Ammon's horn (tissue), 1 donor: ENCODE measurements around the gene DENND4C.
"Not testable (repeated sequence)": the region's sequence is repeated elsewhere in the genome, so short reads cannot be mapped to it uniquely, and the experiment has no call there.

ENCODE experiments used
- DNase-seq: peaks from one replicate; pipeline ENCODE4 v3.0.0-alpha.2; 2016; ENCODE audit warnings: low spot score

DENND4C gene

DNA sequence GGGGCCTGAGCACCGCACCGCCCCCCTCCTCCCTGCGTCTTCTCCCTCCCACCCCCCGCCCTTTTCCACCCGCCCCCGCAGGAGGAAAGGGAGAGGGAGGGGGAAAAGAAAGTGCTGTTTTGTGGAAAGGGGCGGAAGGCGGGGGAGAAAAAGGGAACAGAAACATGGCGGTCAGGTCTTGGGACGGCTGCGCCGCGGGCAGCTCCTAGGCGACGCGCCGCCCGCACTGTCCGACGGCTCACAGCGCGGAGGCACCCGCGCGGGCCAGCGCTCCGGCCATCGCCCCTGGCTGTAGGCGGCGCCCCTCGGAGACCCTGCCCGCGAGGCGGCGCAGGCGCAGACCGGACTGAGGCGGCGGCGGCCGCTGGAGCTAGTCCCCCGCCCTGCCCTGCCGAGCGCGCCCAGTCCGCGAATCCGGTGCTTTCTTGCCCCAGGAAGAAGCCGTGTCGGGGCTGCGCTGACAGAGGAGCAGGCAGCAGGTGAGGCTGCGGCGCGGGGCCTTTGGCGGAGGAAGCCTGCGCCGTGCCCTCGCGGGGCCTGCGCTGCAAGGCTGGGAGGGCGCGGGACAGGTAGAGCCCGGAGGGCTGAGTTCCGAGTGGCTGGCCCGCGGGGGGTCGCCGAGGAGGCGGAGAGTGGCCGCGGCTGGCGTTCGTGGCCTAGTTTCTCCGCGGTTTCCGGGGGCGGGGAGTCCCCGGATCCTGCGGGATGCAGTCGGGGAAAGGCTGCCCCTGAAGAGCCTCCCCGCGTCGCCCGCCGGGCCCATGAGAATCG, at the start of gene DENND4C:
TSS of gene DENND4C (plus strand) at position 339 of the 771 bp plus-strand sequence. CDS start 45,482 bp downstream, outside the sequence.
- DNase-seq: peak; percentile 89

DNA sequence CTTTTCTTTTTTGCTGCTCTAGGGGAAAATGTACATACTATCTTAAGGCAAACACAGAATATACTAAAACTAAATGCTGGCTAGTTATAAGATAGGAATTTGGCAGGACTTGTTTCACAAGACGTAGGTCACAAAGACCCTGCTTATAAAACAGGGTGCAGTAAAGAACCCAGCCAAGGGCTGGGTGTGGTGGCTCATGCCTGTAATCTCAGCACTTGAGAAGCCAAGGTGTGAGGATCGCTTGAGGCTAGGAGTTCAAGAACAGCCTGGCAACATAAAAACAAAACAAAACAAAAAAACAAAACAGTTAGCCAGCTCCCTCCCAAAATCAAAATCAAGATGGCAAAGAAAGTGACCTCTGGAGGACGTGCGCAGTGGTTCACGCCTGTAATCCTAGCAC, 49.5 kb upstream of the DENND4C start:
- no peak for DNase-seq

DNA sequence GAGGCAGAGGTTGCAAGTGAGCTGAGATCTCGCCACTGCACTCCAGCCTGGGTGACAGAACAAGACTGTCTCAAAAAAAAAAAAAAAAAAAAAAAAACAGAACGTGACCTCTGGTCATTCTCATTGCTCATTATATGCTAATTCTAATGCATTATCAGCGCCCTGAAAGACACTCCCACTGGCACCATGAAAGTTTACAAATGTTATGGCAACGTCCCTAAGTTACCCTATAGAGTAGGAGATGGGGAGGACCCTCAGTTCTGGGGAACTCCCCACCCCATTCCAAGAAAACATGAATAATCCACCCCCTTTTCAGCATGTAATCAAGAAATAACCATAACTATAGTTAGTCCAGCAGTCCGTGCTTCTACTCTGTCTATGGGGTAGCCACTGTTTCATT, 48.9 kb upstream of the DENND4C start:
- no peak for DNase-seq

DNA sequence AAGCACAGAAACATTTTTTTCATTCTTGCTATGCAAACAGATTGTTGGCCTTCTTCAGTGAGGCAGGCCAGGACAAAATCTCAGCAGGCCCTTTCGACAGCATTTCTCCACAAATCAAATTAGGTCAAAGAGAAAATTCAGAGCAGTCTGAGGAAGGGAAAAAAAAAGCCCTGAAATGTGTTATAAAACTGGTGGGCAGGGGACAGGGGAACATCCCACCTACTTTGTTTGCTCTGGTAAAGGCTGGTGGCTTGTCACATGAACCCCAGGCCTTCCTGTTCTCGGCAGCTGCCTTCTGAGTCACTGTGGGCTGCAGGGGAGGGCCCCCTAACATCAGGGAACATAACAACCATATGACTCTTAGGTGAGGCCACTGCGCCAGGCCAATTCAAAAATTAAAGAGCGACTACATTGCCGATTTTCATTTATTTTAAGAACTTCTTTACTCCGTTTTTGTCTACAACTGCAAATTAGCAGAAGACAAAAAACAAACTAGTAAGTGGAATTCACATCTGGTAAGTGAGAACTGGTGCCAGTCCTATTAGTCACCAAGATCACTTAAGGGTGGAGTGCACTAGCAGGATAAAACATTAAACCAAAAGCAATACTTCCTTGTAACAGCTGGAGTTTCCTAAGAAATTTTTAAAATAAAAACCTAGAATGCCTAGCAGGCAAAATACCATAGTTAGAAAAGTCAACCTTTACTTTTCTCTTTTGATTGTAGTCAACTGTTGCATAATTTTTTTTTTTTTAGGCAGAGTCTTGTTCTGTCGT, 46.2 kb upstream of the DENND4C start:
- peak; percentile 70 for DNase-seq

DNA sequence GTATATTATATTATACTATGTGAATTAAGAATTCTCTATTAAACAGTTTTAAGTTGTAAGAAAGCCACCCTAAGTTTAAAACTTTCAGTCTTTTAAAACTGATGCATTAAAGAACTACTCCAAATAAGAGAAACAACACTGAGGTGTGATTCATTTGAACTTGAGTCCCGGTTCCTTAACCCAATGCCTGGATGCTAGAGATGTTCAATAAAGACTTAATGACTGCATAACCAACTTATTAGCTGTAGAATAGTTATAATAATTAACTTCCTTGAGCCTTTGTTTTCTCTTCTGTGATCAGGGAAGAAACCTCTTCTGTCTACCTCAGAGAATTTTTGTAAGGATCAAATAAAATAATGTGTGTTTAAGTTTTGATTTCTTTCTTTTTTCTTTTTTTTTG, 45.3 kb upstream of the DENND4C start:
- DNase-seq: no peak

DNA sequence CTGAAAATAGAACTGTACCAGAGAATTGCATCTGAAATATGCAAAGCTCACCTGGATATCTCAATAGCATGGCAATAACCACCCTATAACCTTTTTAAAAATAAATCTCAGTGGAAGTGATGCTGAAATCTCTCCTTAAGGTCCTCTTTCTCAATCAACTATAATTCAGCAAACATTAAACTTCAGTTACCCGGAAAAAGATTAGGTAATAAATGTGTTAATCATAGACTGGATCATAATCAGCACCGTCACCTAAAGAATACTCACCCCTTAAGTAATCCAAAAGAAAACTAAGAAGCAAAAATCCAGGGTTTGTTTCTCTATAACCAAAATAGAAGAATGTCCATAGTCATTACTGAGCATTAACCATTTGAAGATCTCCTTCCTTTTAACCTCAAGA, 44.3 kb upstream of the DENND4C start:
- no peak for DNase-seq

DNA sequence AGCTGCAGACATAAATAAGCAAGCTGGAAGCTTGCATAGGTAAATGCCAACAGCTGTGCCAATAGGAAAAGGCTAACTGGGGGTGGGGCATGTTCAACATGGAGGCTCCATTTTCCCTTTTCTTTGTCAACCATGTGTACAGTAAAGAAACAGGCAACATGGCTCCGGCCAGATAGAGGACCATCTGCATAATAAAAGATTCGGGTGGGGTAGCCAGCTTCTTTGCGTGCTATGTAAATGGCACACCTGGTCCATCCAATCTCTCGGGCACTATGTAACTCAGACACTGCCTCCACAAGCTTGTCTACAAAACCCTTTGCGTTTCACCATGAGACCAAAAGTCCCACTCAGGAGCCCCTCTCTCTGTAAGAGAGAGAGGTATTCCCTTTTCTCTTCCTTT, 41.7 kb upstream of the DENND4C start:
- DNase-seq: no peak

DNA sequence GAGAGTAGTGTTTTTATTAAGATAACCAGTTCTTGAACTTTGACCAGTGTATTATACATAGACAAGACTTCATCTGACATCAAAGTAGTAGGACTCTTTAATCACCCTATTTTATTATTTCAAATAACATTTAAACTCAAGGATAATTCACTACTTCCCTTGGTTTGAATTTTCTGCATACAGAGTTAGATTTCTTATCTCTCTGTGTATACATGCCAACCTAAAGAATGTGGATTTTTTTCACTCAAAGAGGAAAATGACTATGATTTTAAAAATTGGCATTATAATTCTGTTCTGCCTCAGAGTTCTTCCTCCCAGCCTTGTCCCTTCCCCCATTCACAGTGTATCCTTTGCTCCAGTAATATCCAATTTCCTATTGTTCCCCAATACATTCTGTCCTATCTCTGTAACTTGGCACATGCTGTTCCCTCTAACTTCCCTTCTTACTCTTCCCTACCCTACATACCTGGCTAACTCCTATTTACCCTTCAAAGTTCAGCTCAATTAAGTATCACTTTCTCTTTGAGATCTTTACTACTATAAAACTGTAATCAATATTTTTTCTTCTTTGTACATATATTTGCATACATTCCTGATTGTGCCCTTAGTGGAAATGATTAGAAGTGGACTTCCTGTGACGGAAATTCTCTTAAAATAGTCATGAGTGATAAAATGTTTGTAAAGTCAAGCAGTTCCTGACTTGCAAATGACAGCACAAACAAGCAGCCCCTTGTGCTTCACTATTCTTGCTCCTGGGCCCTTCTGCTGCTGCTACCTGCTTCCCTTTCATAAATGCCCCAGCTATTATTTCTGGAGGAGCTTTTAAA, 38.1 kb upstream of the DENND4C start:
- no peak for DNase-seq

DNA sequence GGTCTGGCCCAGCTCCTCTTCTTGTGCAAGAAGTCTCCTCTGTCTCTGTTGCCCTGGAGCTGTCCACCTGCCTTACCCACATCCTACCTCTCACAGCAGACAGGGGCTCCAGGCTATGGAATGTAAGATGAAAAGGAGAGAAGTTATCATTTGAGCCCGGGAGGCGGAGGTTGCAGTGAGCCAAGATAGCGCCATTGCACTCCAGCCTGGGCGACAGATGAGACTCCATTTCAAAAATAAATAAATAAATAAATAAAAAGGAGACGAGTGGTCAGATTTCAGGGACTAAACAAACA, 37.5 kb upstream of the DENND4C start:
- DNase-seq: no peak

DNA sequence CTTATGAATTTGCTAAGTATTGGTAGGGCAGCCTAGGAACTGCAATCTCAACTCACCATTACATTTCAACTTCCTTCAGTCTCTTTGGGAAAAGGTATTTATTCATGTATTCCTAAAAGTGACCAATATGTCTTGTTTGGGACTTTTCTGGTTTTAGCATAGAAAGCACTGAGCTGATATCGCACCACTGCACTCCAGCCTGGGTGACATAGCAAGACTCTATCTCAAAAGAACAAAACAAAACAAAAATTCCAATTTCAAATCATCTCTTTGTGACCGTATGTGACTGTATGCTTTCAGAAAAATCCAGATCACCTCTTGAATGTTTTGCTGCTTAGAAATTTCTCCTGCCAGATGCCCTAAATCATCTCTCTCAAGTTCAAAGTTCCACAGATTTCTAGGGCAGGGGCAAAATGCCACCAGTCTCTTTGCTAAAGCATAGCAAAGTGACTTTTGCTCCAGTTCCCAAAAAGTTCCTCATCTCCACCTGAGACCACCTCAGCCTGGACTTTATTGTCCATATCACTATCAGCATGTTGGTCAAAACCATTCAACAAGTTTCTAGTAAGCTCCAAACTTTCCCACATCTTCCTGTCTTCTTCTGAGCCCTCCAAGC, 37.0 kb upstream of the DENND4C start:
- not testable (repeated sequence) for DNase-seq

DNA sequence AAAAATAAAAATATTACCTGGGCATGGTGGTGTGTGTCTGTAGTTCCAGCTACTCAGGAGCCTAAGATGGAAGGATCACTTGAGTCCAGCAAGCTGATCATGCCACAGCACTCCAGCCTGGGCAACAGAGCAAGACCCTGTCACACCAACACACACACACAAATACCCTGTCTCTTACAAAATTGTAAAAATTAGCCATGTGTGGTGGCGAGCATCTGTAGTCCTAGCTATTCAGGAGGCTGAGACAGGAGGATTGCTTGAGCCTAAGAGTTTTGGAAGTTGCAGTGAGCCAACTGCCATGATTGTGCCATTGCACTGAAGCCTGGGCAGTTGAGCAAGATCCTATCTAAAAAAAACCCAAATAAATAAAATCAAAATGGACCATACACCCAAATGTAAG, 32.1 kb upstream of the DENND4C start:
- no peak for DNase-seq

DNA sequence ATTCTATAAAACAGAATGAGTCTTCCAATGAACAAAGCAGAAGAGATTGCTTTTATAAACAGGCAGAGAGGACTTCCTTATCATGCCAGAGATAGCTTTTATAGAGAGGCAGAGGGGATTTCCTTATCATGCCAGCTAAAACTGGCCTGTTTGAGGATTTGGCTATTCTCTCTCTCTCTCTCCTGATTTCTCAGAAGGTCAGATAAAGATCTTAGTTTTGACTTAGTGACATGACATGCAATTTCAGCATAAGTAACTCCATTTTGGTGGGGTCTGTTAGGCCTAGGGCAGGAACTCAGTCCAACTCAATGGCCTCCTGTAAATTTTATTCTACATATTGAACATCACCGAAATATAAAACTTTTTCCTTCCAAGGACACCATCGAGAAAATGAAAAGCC, 31.5 kb upstream of the DENND4C start:
- no peak for DNase-seq

DNA sequence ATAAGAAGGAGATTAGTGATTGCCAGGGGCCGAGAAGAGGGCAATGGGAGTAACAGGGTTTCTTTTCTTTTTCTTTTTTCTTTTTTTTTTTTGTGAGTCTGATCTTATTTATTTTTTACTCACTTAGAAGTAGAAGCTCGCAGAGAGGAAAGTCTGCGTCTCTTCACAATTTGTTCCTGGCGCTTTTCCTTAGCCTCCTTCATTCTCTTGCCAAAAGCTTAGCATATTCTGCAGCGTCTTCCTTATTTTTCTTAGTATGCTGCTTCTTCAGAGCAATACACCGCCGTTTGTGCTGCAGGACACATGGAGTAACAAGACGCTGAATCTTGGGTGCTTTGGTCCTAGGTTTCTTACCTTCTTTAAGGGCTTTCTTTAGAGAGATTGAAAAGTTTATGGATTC, 30.3 kb upstream of the DENND4C start:
- DNase-seq: peak; percentile 8

DNA sequence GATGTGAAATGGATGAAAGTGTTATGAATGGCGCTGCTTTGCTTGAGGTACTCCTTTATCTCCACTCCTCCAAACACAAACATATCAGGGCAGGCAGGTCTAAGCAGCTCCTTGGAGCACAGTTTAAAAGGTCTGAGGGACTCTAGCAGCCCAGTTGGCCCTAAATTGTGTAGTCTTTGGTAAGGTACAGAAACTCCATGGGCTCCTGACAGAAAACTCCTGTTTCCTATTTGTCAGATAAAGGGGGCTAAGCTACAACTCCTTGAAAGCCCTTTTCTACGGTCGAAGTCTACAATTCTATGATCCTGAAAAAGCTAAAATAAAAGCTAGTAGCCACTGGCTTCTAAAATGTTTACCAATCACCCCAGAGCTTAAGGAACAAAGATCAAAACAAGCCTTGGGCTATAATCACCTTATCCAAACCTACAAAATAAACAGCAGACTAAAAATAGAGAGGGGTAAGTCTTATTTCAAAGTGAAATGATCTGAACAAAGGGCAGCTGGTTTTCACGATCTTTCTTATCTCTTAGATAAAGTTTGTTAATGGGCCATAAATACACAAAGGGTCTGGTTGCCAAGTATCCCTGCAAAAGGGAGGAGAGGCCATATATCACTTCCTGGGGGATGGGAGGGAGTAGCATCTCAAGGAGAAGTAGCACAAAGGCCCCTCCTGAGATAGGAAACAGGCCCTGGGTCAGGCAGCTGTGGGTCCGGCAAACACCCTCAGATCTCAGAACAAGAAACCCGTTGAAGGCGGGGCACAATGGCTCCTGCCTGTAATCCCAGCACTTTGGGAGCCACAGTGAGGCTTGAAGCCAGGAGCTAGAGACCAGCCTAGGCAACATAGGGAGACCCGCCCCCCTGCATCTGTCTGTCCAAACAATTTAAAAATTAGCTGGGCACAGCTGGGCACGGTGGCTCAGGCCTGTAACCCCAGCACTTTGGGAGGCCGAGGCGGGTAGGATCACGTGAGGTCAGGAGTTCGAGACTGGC, 28.3 kb upstream of the DENND4C start:
- no peak for DNase-seq

DNA sequence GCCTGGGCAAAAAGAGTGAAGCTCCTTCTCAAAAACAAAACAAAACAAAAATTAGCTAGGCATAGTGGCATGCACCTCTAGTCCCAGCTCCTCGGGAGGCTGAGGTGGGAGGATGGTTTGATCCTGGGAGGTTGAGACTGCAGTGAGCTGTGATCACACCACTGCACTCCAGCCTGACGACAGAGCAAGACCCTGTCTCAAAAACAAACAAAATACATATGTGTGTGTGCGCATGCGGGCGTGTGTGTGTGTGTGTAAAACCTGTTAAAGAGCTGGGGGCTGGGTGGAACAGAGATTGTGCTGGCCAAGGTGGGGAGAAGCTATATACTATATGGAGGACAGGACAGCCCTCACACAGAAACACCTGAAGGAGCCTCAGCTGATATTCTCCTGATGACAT, 27.4 kb upstream of the DENND4C start:
- no peak for DNase-seq

DNA sequence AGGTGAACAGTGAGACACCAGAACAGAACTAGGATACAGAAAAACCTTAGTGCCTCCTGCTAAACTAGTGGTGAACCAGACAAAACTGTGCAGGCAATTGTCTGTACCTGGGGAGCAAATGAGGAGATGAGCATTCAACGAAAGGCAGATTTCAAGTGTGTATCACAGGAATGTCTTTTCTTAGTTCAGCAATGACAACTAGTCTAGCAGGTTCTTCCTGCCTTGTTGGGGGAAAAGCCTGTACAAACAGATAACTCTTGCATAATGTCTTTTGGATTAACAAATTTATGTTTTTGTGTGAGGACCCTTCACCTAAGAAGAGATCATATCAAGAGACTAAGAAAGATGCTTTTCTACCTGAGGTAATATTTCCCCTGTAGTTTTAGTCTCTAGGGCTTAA, 21.8 kb upstream of the DENND4C start:
- no peak for DNase-seq

DNA sequence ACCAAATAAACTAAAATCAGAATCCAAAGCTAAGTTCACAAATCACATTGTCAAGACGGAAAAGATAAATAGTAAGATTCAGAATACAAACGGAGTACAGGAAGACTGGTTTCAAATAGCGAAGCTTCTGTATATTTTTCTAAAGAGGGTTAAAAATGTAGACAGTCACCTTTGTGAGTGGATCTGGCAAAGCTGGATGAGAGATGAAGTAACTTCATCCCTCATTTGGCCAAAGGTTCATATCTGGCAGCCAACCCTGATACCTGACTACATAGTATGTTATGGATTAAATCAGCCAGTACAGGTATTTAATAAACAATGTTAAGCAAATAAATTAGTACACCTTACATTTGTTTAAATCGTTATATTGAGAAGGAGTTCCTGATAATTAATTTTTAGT, 21.3 kb upstream of the DENND4C start:
- no peak for DNase-seq

DNA sequence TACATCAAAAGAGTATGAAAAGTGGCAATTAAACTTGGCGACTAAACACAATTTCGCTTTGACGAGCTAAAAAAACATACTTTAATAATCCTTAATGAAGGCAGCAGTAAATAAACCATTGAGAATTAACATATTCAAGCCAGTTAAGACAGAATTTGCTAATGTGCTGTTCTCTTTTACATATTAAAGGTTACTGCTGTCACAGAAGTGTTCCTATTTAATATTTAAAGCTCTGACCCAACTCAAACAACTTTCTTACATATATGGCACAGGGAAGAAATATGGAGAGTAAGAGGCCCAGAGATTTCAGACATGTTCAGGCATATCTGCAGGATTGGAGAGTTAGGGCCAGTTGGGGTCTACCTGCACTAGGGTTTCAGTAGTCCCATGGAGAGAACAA, 16.7 kb upstream of the DENND4C start:
- no peak for DNase-seq

DNA sequence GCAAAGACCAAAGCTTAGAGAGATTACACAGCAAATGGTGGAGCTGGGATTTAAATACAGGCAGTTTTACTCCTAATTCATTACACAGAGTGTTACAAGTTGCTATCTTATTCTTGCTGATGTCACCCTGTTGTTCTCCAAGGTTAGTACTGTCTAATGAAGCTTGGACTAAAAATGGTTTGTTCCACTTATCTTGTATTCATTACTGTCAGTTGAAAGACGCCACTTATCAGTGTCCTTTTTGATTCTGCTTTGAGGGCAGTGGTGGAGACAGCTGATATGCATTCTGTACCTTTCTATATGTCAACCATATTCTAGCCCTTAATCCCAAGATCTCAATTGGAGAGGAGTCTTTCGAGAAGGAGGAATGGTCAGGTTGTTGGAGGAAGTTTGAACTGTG, 14.0 kb upstream of the DENND4C start:
- DNase-seq: no peak

DNA sequence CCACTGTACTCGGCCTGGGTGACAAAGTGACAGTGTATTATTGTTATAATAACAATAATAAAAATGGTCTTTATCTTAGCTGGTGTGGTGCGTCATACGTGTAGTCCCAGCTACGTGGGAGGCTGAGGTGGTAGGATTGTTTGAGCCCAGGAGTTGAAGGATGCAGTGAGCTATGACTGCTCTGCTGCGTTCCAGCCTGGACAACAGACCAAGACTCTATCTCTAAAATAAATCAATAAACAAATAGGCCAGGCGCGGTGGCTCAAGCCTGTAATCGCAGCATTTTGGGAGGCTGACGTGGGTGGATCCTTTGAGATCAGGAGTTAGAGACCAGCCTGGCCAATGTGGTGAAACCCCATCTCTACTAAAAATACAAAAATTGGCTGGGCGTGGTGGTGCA, 9.2 kb upstream of the DENND4C start:
- no peak for DNase-seq

DNA sequence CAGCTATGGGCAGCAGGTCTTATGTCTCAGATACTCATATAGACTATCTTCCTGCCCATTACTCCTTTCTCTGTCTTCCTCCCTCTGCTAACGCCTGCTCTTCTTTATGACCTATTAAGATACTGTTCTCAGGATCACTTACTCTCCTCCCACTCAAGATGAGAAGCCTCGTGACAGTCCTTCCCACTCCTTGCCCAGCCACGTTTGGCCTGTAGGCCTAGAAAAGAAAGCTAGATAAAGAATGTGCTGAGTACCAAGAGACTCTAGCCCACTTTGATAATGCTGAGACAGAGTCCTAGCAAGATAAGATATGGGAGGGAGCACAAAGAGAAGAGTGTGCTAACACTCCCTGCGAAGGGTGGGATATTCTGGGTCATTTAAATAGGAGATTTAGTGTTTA, 6.8 kb upstream of the DENND4C start:
- no peak for DNase-seq
